ENCODE data around the gene GPC3.

GRCh38 chrX:133706890-133707289, 278.5 kb downstream of the GPC3 start:
- TF ChIP-seq CTCF (IDR thresholded peaks at IDR 0.05) (no peak), POLR2A (IDR thresholded peaks at IDR 0.05) (no peak), POLR2AphosphoS5 (IDR thresholded peaks at IDR 0.05) (no peak), EP300 (IDR thresholded peaks at IDR 0.05) (no peak)

Measured in suprapubic skin (tissue), 4 donors.